HG03060 (cell line): Measurements from ENCODE around the gene PHLDB1.
"Not testable (repeated sequence)": the region's sequence is repeated elsewhere in the genome, so short reads cannot be mapped to it uniquely, and the experiment has no call there.

ENCODE experiments used
- ATAC-seq: cut with Tn5 transposase; IDR thresholded peaks from one replicate; pipeline ENCODE4 v1.9.1; 2021; ENCODE audit warnings: low read depth, moderate number of reproducible peaks; ENCODE audit not compliant: unreplicated experiment

Gene PHLDB1

GRCh38 chr11:118607401-118608359 is at the start of gene PHLDB1:
PHLDB1 (plus strand) TSS chr11:118607615; CDS start chr11:118613837, 6,222 bp downstream.
- no peak for ATAC-seq

- no peak for ATAC-seq
Measured at GRCh38 chr11:118560806-118561205, 46.6 kb upstream of the PHLDB1 start.

GRCh38 chr11:118565051-118565450 is 42.4 kb upstream of the PHLDB1 start:
- no peak for ATAC-seq

- no peak for ATAC-seq
Measured at GRCh38 chr11:118569670-118570069, 37.7 kb upstream of the PHLDB1 start.

- ATAC-seq: no peak
Measured at GRCh38 chr11:118570787-118571186, 36.6 kb upstream of the PHLDB1 start.

GRCh38 chr11:118571701-118572060 is 35.7 kb upstream of the PHLDB1 start:
- not testable (repeated sequence) for ATAC-seq

- ATAC-seq: no peak
Measured at GRCh38 chr11:118572061-118572980, 35.1 kb upstream of the PHLDB1 start, which contains the start of gene ARCN1. ARCN1 (plus strand) TSS chr11:118572409; CDS start chr11:118572548, 139 bp downstream.

GRCh38 chr11:118572981-118573550 is 34.3 kb upstream of the PHLDB1 start:
- no peak for ATAC-seq

GRCh38 chr11:118574636-118575035 is 32.8 kb upstream of the PHLDB1 start:
- ATAC-seq: no peak

- ATAC-seq: not testable (repeated sequence)
Measured at GRCh38 chr11:118577995-118578394, 29.4 kb upstream of the PHLDB1 start.

- ATAC-seq: no peak
Measured at GRCh38 chr11:118581057-118581456, 26.4 kb upstream of the PHLDB1 start.

- ATAC-seq: no peak
Measured at GRCh38 chr11:118587952-118588351, 19.5 kb upstream of the PHLDB1 start.

GRCh38 chr11:118592616-118593367 is 14.6 kb upstream of the PHLDB1 start:
- ATAC-seq: no peak

GRCh38 chr11:118594984-118595383 is 12.4 kb upstream of the PHLDB1 start:
- ATAC-seq: not testable (repeated sequence)

GRCh38 chr11:118596224-118597146 is 10.9 kb upstream of the PHLDB1 start:
- ATAC-seq: no peak

GRCh38 chr11:118597556-118597955 is 9.9 kb upstream of the PHLDB1 start:
- no peak for ATAC-seq

- no peak for ATAC-seq
Measured at GRCh38 chr11:118602331-118602730, 5.1 kb upstream of the PHLDB1 start.

- ATAC-seq: not testable (repeated sequence)
Measured at GRCh38 chr11:118603709-118604108, 3.7 kb upstream of the PHLDB1 start.

- no peak for ATAC-seq
Measured at GRCh38 chr11:118604566-118604965, 2.8 kb upstream of the PHLDB1 start.
